ENCODE data around the gene DGCR2. TPM values are rescaled to one million over a fixed set of nuclear protein-coding genes. Genes with fewer than 3 reads are reported as not detected.

DGCR2 gene
- total RNA-seq, 1 experiment from 2014 or later: 42.9 TPM

DNA sequence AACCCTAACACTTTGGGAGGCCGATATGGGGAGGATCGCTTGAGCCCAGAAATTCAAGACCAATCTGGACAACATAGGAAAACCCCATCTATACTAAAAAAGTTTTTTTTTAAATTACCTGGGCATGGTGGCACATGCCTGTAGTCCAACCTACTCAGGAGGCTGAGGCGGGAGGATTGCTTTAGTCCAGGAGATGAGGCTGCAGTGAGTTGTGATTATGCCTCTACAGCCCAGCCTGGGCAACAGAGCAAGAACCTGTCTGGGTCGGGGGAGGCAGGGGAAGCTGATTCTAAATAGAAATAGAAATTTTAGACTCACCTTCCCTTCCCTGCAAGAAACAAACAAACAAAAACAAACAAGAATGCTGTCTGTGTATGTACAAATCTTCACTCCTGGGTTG, 133.3 kb downstream of the DGCR2 start:
- intact Hi-C loops (cut with micrococcal nuclease): no loop called here
- Histone ChIP-seq H2AFZ (ENCODE audit: low read depth, low read length, poor library complexity, severe bottlenecking) (no peak overlapping the region), H3K9ac (ENCODE audit: low read length) (no peak overlapping the region), H3K36me3 (ENCODE audit: control insufficient read depth in 1 of 2, insufficient read depth in 2 of 2, low read length in 2 of 2) (no peaks in the 10 kb centered on the region), H4K20me1 (ENCODE audit: insufficient read depth) (no peaks in the 10 kb centered on the region), H3K27ac (ENCODE audit: low read depth, low read length) (no peak overlapping the region), H3K4me3 (replicated peaks in 1 of 2; ENCODE audit: low read depth in 1 of 2, low read length in 2 of 2) (no peak overlapping the region), H3K27me3 (ENCODE audit: insufficient read depth, low read length) (no peaks in the 10 kb centered on the region), H3K4me1 (ENCODE audit: control insufficient read depth in 1 of 2, insufficient read depth in 2 of 2, low read length in 2 of 2) (no peaks in the 10 kb centered on the region), H3K9me2 (ENCODE audit: insufficient read depth) (no peaks in the 10 kb centered on the region), H3K9me3 (ENCODE audit: control insufficient read depth in 1 of 2, insufficient read depth in 1 of 2, low read depth in 1 of 2, low read length in 2 of 2) (no peaks in the 10 kb centered on the region), H3K4me2 (ENCODE audit: low read length) (no peak overlapping the region), H3K79me2 (ENCODE audit: insufficient read depth, low read length) (no peaks in the 10 kb centered on the region)
- TF ChIP-seq SP1 (IDR thresholded peaks at IDR 0.05; ENCODE audit: low read depth): no peak
- no peak for TF ChIP-seq SIN3A (IDR thresholded peaks at IDR 0.05; ENCODE audit: low read depth)
- no peak for TF ChIP-seq TCF7L2 (IDR thresholded peaks at IDR 0.05; ENCODE audit: borderline replicate concordance, extremely low read depth, insufficient read depth, insufficient read length)
- TF ChIP-seq EGR1 (IDR thresholded peaks at IDR 0.05; ENCODE audit: low read depth): no peak
- no peak for TF ChIP-seq POLR2A (IDR thresholded peaks at IDR 0.05; ENCODE audit: borderline replicate concordance, extremely low read depth, insufficient read depth, insufficient read length)
- TF ChIP-seq, protein P1, sequence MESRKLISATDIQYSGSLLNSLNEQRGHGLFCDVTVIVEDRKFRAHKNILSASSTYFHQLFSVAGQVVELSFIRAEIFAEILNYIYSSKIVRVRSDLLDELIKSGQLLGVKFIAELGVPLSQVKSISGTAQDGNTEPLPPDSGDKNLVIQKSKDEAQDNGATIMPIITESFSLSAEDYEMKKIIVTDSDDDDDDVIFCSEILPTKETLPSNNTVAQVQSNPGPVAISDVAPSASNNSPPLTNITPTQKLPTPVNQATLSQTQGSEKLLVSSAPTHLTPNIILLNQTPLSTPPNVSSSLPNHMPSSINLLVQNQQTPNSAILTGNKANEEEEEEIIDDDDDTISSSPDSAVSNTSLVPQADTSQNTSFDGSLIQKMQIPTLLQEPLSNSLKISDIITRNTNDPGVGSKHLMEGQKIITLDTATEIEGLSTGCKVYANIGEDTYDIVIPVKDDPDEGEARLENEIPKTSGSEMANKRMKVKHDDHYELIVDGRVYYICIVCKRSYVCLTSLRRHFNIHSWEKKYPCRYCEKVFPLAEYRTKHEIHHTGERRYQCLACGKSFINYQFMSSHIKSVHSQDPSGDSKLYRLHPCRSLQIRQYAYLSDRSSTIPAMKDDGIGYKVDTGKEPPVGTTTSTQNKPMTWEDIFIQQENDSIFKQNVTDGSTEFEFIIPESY (IDR thresholded peaks at IDR 0.05; ENCODE audit: extremely low read depth, insufficient replicate concordance, low read length): no peak
- TF ChIP-seq CBX3 (IDR thresholded peaks at IDR 0.05; ENCODE audit: low read depth): no peak
- TF ChIP-seq ZFX (IDR thresholded peaks at IDR 0.05): no peak
- no peak for TF ChIP-seq CEBPB (IDR thresholded peaks at IDR 0.05; ENCODE audit: low read depth)
- no peak for TF ChIP-seq EZH2 (IDR thresholded peaks at IDR 0.05)
- TF ChIP-seq, protein P2, sequence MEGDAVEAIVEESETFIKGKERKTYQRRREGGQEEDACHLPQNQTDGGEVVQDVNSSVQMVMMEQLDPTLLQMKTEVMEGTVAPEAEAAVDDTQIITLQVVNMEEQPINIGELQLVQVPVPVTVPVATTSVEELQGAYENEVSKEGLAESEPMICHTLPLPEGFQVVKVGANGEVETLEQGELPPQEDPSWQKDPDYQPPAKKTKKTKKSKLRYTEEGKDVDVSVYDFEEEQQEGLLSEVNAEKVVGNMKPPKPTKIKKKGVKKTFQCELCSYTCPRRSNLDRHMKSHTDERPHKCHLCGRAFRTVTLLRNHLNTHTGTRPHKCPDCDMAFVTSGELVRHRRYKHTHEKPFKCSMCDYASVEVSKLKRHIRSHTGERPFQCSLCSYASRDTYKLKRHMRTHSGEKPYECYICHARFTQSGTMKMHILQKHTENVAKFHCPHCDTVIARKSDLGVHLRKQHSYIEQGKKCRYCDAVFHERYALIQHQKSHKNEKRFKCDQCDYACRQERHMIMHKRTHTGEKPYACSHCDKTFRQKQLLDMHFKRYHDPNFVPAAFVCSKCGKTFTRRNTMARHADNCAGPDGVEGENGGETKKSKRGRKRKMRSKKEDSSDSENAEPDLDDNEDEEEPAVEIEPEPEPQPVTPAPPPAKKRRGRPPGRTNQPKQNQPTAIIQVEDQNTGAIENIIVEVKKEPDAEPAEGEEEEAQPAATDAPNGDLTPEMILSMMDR (IDR thresholded peaks at IDR 0.05 in 2 of 3, conservative IDR thresholded peaks at IDR 0.05 in 1 of 3; ENCODE audit: borderline replicate concordance in 1 of 3, insufficient read depth in 1 of 3, low read depth in 2 of 3, low read length in 2 of 3): no peak
- TF ChIP-seq ZNF274 (IDR thresholded peaks at IDR 0.05; ENCODE audit: low read depth, low read length): no peak
- no peak for TF ChIP-seq SRF (IDR thresholded peaks at IDR 0.05; ENCODE audit: low read depth)
- ChIA-PET POLR2A (no interaction called here), RAD21 (ENCODE audit: low non-redundant PET in 1 of 2, low total read pairs in 2 of 2, uncharacterized antibody in 2 of 2, unreplicated experiment in 2 of 2) (no interaction called here), CTCF (no interaction called here)
- no peak for DNase-seq (ENCODE audit: low read depth, low spot score)
- ATAC-seq: no peak
- no TSS peak for BruUV-seq (replicated peaks)
